ENCODE results near the gene C1QTNF9B. TPM values are rescaled to one million over a fixed set of nuclear protein-coding genes. Genes with fewer than 3 reads are reported as not detected.
"Not testable (repeated sequence)": the region's sequence is repeated elsewhere in the genome, so short reads cannot be mapped to it uniquely, and the experiment has no call there.

Gene C1QTNF9B
- polyA plus RNA-seq (2013, experiment 1 of 2) = 0.06 TPM
- 0.08 TPM for polyA plus RNA-seq (2013, experiment 2 of 2)

DNA sequence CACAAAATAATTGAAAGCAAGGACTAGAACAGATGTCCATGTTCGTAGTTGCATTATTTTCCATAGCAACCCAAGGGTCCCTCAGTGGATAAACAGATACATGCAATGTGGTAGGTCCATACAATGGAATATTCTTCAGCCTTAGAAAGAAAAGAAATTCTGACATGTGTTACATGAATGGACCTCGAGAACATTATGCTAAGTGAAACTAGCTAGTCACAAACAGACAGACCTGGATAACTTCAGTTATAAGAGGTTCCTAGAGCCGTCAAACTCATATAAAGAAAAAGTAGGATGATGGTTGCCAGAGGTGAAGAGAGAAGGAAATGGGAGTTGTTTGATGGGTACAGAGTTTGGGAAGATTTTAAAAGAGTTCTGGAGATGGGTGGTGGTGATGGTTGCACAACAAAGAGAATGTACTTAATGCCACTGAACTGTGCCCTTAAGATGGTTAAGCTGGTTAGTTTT, at the start of gene C1QTNF9B:
Gene C1QTNF9B, minus strand, starts transcription at position 51 of the 468 bp plus-strand sequence.
- not testable (repeated sequence) for H2BK120ac ChIP-seq (ENCODE audit: low read depth, low read length); H3K27ac ChIP-seq (ENCODE audit: low read length, poor library complexity, severe bottlenecking); H3K79me1 ChIP-seq (replicated peaks; ENCODE audit: low read length, poor library complexity, severe bottlenecking); H3K36me3 ChIP-seq (ENCODE audit: control insufficient read depth in 1 of 2, insufficient read depth in 2 of 2, low read depth in 1 of 2, low read length in 2 of 2); H2AK5ac ChIP-seq (ENCODE audit: low read length, severe bottlenecking); DNase-seq; H2BK5ac ChIP-seq (ENCODE audit: low read depth, low read length, poor library complexity, severe bottlenecking); H3K4ac ChIP-seq (ENCODE audit: low read depth in 1 of 2, low read length in 2 of 2); H3K4me1 ChIP-seq (ENCODE audit: control insufficient read depth, insufficient read depth, low read depth, low read length); H3K27me3 ChIP-seq (ENCODE audit: control insufficient read depth in 1 of 2, insufficient read depth in 1 of 2, low read length in 2 of 2); H3K14ac ChIP-seq (ENCODE audit: low read length in 2 of 2); H2BK15ac ChIP-seq (ENCODE audit: low read depth, poor library complexity, severe bottlenecking); H4K91ac ChIP-seq (ENCODE audit: low read length); H3K9ac ChIP-seq (ENCODE audit: low read length); H3K4me3 ChIP-seq (ENCODE audit: insufficient read depth in 1 of 2, low read depth in 1 of 2, low read length in 2 of 2); H3K23ac ChIP-seq (ENCODE audit: low read length in 2 of 2); H3K9me3 ChIP-seq (ENCODE audit: control insufficient read depth, low read length); H3K4me2 ChIP-seq (ENCODE audit: low read length, poor library complexity, severe bottlenecking)
- WGBS = 77% methylated on average over 2 of the region's 3 CpGs
- peak within 1 kb of the TSS in 1 of 2 experiments; percentile 45 for H2BK12ac ChIP-seq (ENCODE audit: low read length in 2 of 2)
- peak within 1 kb of the TSS in 1 of 2 experiments; percentile 2 for H3K18ac ChIP-seq (ENCODE audit: low read depth in 1 of 2, low read length in 2 of 2)
- peak within 1 kb of the TSS; percentile 97 for H2AFZ ChIP-seq (ENCODE audit: low read depth, low read length)
- H4K8ac ChIP-seq (ENCODE audit: low read length) = peak within 1 kb of the TSS; percentile 0

DNA sequence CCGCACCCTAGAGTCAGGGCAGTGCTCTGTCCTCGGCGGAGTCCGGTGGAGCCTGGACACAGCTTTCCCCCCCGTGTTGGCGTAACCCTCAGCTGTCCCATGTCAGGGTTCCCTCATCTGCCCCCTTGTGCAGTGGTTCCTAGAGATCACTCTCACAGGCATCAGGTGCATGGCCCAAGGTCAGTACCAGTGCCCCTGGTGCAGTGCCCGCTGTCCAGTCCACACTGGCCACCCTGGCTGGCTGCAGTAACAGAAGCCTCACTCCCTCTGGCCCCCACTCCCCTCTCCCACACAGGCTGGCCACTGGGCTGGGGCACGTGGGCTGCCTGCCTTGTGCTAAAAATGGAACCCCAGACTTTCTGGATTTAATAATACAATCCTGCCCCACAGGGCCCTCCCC, 49.6 kb upstream of the C1QTNF9B start:
- H4K8ac ChIP-seq (ENCODE audit: low read length) = no peak overlapping the region
- H3K27ac ChIP-seq (ENCODE audit: low read length, poor library complexity, severe bottlenecking) = no peak overlapping the region
- no peak overlapping the region for H3K4ac ChIP-seq (ENCODE audit: low read depth in 1 of 2, low read length in 2 of 2)

DNA sequence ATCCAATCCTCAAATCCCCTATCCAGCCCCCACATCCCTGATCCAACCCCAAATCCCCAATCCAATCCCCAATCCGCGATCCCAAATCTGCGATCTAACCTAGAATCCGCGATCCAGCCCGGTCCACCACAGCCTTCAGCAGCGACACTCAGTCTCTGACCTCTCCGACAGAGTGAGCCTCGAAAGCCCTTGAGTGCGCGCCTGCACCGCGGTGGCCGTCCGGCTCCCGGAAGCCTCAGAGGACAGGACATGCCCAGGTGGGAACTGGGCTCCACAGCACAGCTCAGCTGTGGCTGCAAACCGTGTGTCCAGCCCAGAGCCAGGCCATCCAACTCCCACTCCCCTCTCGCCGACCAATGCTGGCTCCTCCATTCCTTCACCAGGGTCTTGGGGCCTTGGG, 48.8 kb upstream of the C1QTNF9B start:
- Histone ChIP-seq H2AFZ (ENCODE audit: low read depth, low read length) (no peak overlapping the region), H3K79me1 (replicated peaks; ENCODE audit: low read length, poor library complexity, severe bottlenecking) (no peaks in the 10 kb centered on the region), H2BK15ac (ENCODE audit: low read depth, poor library complexity, severe bottlenecking) (no peak overlapping the region), H4K8ac (ENCODE audit: low read length) (no peak overlapping the region), H3K9me3 (ENCODE audit: control insufficient read depth, low read length) (no peaks in the 10 kb centered on the region), H3K4me2 (ENCODE audit: low read length, poor library complexity, severe bottlenecking) (no peak overlapping the region), H3K4me3 (ENCODE audit: insufficient read depth in 1 of 2, low read depth in 1 of 2, low read length in 2 of 2) (no peak overlapping the region), H3K18ac (ENCODE audit: low read depth in 1 of 2, low read length in 2 of 2) (no peak overlapping the region), H2BK12ac (ENCODE audit: low read length in 2 of 2) (no peak overlapping the region), H3K36me3 (ENCODE audit: control insufficient read depth in 1 of 2, insufficient read depth in 2 of 2, low read depth in 1 of 2, low read length in 2 of 2) (no peaks in the 10 kb centered on the region), H2BK5ac (ENCODE audit: low read depth, low read length, poor library complexity, severe bottlenecking) (no peak overlapping the region), H2BK120ac (ENCODE audit: low read depth, low read length) (no peak overlapping the region), H3K4me1 (ENCODE audit: control insufficient read depth, insufficient read depth, low read depth, low read length) (no peaks in the 10 kb centered on the region), H3K9ac (ENCODE audit: low read length) (no peak overlapping the region), H3K14ac (ENCODE audit: low read length in 2 of 2) (no peak overlapping the region), H3K27ac (ENCODE audit: low read length, poor library complexity, severe bottlenecking) (no peak overlapping the region), H2AK5ac (ENCODE audit: low read length, severe bottlenecking) (no peak overlapping the region), H3K27me3 (ENCODE audit: control insufficient read depth in 1 of 2, insufficient read depth in 1 of 2, low read length in 2 of 2) (peaks cover 0 to 31% of the 10 kb centered on the region in 2 experiments), H3K4ac (ENCODE audit: low read depth in 1 of 2, low read length in 2 of 2) (no peak overlapping the region), H3K23ac (ENCODE audit: low read length in 2 of 2) (no peak overlapping the region), H4K91ac (ENCODE audit: low read length) (no peak overlapping the region)
- 96% methylated on average over 19 of the region's 19 CpGs for WGBS
- no peak for DNase-seq

More for the DNA sequence above, 49.6 kb upstream of the C1QTNF9B start:
- Histone ChIP-seq H2AFZ (ENCODE audit: low read depth, low read length) (no peak overlapping the region), H3K36me3 (ENCODE audit: control insufficient read depth in 1 of 2, insufficient read depth in 2 of 2, low read depth in 1 of 2, low read length in 2 of 2) (no peaks in the 10 kb centered on the region), H3K27me3 (ENCODE audit: control insufficient read depth in 1 of 2, insufficient read depth in 1 of 2, low read length in 2 of 2) (peaks cover 0 to 23% of the 10 kb centered on the region in 2 experiments), H3K4me2 (ENCODE audit: low read length, poor library complexity, severe bottlenecking) (no peak overlapping the region), H3K4me3 (ENCODE audit: insufficient read depth in 1 of 2, low read depth in 1 of 2, low read length in 2 of 2) (no peak overlapping the region), H3K9me3 (ENCODE audit: control insufficient read depth, low read length) (no peaks in the 10 kb centered on the region), H4K91ac (ENCODE audit: low read length) (no peak overlapping the region), H2AK5ac (ENCODE audit: low read length, severe bottlenecking) (no peak overlapping the region), H2BK12ac (ENCODE audit: low read length in 2 of 2) (no peak overlapping the region), H3K79me1 (replicated peaks; ENCODE audit: low read length, poor library complexity, severe bottlenecking) (no peaks in the 10 kb centered on the region), H3K18ac (ENCODE audit: low read depth in 1 of 2, low read length in 2 of 2) (no peak overlapping the region), H2BK5ac (ENCODE audit: low read depth, low read length, poor library complexity, severe bottlenecking) (no peak overlapping the region), H3K23ac (ENCODE audit: low read length in 2 of 2) (no peak overlapping the region), H3K9ac (ENCODE audit: low read length) (no peak overlapping the region), H3K4me1 (ENCODE audit: control insufficient read depth, insufficient read depth, low read depth, low read length) (peaks cover 6% of the 10 kb centered on the region), H3K14ac (ENCODE audit: low read length in 2 of 2) (no peak overlapping the region), H2BK120ac (ENCODE audit: low read depth, low read length) (no peak overlapping the region), H2BK15ac (ENCODE audit: low read depth, poor library complexity, severe bottlenecking) (no peak overlapping the region)
- 88% methylated on average over 8 of the region's 8 CpGs for WGBS
- DNase-seq = no peak

DNA sequence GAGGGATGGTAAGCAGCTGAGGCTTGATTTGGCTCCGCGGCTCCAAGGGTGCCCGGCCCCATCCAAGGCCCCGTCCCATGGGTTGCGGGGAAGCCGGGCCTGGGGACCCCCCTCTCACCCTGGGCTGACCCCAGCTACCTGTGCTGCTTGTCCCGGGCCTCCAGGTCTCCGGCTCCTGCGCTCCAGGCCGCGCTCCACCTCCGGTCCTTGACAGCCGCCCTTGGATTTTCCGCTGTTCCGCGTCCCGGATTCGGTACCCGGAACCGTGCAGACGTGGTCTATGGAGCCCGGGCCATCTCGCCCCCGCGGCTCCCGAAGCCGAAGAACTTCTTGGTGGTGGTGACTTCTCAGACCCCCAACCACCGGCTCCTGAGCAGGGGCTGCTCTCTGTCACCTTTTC, 48.3 kb upstream of the C1QTNF9B start:
- Histone ChIP-seq H4K91ac (ENCODE audit: low read length) (no peak overlapping the region), H4K8ac (ENCODE audit: low read length) (no peak overlapping the region), H3K79me1 (replicated peaks; ENCODE audit: low read length, poor library complexity, severe bottlenecking) (no peaks in the 10 kb centered on the region), H3K4me2 (ENCODE audit: low read length, poor library complexity, severe bottlenecking) (no peak overlapping the region), H3K4me1 (ENCODE audit: control insufficient read depth, insufficient read depth, low read depth, low read length) (no peaks in the 10 kb centered on the region), H3K23ac (ENCODE audit: low read length in 2 of 2) (no peak overlapping the region), H2BK15ac (ENCODE audit: low read depth, poor library complexity, severe bottlenecking) (no peak overlapping the region), H2BK120ac (ENCODE audit: low read depth, low read length) (no peak overlapping the region), H2BK12ac (ENCODE audit: low read length in 2 of 2) (no peak overlapping the region), H3K4me3 (ENCODE audit: insufficient read depth in 1 of 2, low read depth in 1 of 2, low read length in 2 of 2) (no peak overlapping the region), H3K36me3 (ENCODE audit: control insufficient read depth in 1 of 2, insufficient read depth in 2 of 2, low read depth in 1 of 2, low read length in 2 of 2) (no peaks in the 10 kb centered on the region), H3K14ac (ENCODE audit: low read length in 2 of 2) (no peak overlapping the region), H3K18ac (ENCODE audit: low read depth in 1 of 2, low read length in 2 of 2) (no peak overlapping the region), H2AK5ac (ENCODE audit: low read length, severe bottlenecking) (no peak overlapping the region), H3K27ac (ENCODE audit: low read length, poor library complexity, severe bottlenecking) (no peak overlapping the region), H3K4ac (ENCODE audit: low read depth in 1 of 2, low read length in 2 of 2) (no peak overlapping the region), H3K9me3 (ENCODE audit: control insufficient read depth, low read length) (no peaks in the 10 kb centered on the region), H2BK5ac (ENCODE audit: low read depth, low read length, poor library complexity, severe bottlenecking) (no peak overlapping the region), H3K9ac (ENCODE audit: low read length) (no peak overlapping the region), H2AFZ (ENCODE audit: low read depth, low read length) (no peak overlapping the region), H3K27me3 (ENCODE audit: control insufficient read depth in 1 of 2, insufficient read depth in 1 of 2, low read length in 2 of 2) (peaks cover 0 to 36% of the 10 kb centered on the region in 2 experiments)
- DNase-seq = no peak
- 97% methylated on average over 28 of the region's 28 CpGs for WGBS

Measured in mesenchymal stem cell (in vitro differentiated cells and primary cell).